Neural progenitor cell (in vitro differentiated cells): ENCODE results near the gene COL13A1.

ENCODE experiments used
- EZH2 ChIP-seq: fragments of 200-600 bp; sonication (generic); IDR thresholded peaks from 2 replicates; pipeline ENCODE4 v1.6.1; 2017; ENCODE audit warnings: antibody characterized with exemption, mild to moderate bottlenecking, moderate library complexity
- EZH2phosphoT487 ChIP-seq: fragments of 200-600 bp; sonication (generic); IDR thresholded peaks from 2 replicates; pipeline ENCODE4 v1.6.1; 2017; ENCODE audit warnings: antibody characterized with exemption
- TF ChIP-seq, protein P1 (sequence below): fragments of 200-600 bp; sonication (generic); IDR thresholded peaks from 2 replicates; pipeline ENCODE4 v1.5.1; 2017; ENCODE audit warnings: antibody characterized with exemption, mild to moderate bottlenecking

DNA sequence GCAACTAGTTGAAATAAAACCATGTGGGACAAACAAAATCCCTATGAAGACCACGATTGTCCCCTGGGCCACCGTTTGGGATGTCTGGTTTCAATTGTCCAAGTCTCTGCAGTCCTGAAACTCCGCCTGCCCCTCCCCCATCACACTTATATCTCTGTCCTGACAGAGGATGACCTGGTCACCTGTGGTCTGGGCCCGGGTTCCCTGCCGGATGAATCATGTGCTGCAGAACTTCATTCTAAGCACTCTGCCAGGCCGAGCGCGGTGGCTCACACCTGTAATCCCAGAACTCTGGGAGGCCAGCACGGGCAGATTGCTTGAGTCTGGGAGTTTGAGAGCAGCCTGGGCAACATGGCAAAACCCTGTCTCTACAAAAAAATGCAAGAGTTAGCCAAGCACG is 91.1 kb downstream of the COL13A1 start:
- TF ChIP-seq, protein P1, sequence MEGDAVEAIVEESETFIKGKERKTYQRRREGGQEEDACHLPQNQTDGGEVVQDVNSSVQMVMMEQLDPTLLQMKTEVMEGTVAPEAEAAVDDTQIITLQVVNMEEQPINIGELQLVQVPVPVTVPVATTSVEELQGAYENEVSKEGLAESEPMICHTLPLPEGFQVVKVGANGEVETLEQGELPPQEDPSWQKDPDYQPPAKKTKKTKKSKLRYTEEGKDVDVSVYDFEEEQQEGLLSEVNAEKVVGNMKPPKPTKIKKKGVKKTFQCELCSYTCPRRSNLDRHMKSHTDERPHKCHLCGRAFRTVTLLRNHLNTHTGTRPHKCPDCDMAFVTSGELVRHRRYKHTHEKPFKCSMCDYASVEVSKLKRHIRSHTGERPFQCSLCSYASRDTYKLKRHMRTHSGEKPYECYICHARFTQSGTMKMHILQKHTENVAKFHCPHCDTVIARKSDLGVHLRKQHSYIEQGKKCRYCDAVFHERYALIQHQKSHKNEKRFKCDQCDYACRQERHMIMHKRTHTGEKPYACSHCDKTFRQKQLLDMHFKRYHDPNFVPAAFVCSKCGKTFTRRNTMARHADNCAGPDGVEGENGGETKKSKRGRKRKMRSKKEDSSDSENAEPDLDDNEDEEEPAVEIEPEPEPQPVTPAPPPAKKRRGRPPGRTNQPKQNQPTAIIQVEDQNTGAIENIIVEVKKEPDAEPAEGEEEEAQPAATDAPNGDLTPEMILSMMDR, result no peak
- no peak for TF ChIP-seq EZH2phosphoT487
- TF ChIP-seq EZH2, result no peak
